Measurements from ENCODE around the gene LCLAT1. TPM values are rescaled to one million over a fixed set of nuclear protein-coding genes. Genes with fewer than 3 reads are reported as not detected.

The LCLAT1 gene
- total and polyA plus RNA-seq, 2 of the 4 experiments (the other 2 are of a cell fraction) = 7.5 to 11.5 TPM

- no CpG with 5 or more reads among the region's 5 CpGs for WGBS, 2 experiments (ENCODE audit: extremely low coverage in 2 of 2, insufficient read length in 1 of 2)
- no peaks in the 10 kb centered on the region for H3K79me1 ChIP-seq (ENCODE audit: low read depth in 1 of 2, low read length in 2 of 2)
- no peak overlapping the region for H3K56ac ChIP-seq (ENCODE audit: extremely low read depth, insufficient read depth, low read length)
- H2AK9ac ChIP-seq (replicated peaks; ENCODE audit: low read depth, low read length, poor library complexity) = no peak overlapping the region
- H2BK5ac ChIP-seq (ENCODE audit: low read depth, low read length, poor library complexity, severe bottlenecking) = no peak overlapping the region
- peak; percentile 13 for ATAC-seq (ENCODE audit: low read depth)
- CTCF ChIA-PET = no interaction called here
- POLR2A ChIA-PET (ENCODE audit: unreplicated experiment) = interaction anchor here (1.0 to 1.1 kb wide), 2 partner anchors 15 to 17 kb away, joined by 3 read pairs; no protein-coding TSS in a partner anchor
- H2AK5ac ChIP-seq (ENCODE audit: low read depth, low read length) = no peak overlapping the region
- peaks cover 21% of the 10 kb centered on the region for H3K9me1 ChIP-seq (ENCODE audit: insufficient read depth, low read length)
- peak overlapping the region; percentile 31; the same call in 1 of the 2 replicates for H3K18ac ChIP-seq (ENCODE audit: low read depth, low read length)
- TF ChIP-seq NFE2L2 (IDR thresholded peaks at IDR 0.05; ENCODE audit: low read depth, low read length) = no peak
- TF ChIP-seq FOS (IDR thresholded peaks at IDR 0.05; ENCODE audit: low read depth, low read length) = no peak
- no peak for TF ChIP-seq POLR2A (IDR thresholded peaks at IDR 0.05; ENCODE audit: low read depth, low read length)
- no peak for TF ChIP-seq CHD1 (IDR thresholded peaks at IDR 0.05; ENCODE audit: low read depth, low read length)
- TF ChIP-seq RCOR1 (IDR thresholded peaks at IDR 0.05; ENCODE audit: insufficient replicate concordance, low read length) = no peak
- no peak for TF ChIP-seq RAD21 (IDR thresholded peaks at IDR 0.05; ENCODE audit: low read length)
- no peak for TF ChIP-seq MAZ (IDR thresholded peaks at IDR 0.05; ENCODE audit: borderline replicate concordance, low read depth, low read length)
- TF ChIP-seq RFX5 (IDR thresholded peaks at IDR 0.05; ENCODE audit: low read depth, low read length) = no peak
- TF ChIP-seq CTCF (conservative IDR thresholded peaks at IDR 0.05; ENCODE audit: low read depth, low read length) = no peak
- TF ChIP-seq, protein P1, sequence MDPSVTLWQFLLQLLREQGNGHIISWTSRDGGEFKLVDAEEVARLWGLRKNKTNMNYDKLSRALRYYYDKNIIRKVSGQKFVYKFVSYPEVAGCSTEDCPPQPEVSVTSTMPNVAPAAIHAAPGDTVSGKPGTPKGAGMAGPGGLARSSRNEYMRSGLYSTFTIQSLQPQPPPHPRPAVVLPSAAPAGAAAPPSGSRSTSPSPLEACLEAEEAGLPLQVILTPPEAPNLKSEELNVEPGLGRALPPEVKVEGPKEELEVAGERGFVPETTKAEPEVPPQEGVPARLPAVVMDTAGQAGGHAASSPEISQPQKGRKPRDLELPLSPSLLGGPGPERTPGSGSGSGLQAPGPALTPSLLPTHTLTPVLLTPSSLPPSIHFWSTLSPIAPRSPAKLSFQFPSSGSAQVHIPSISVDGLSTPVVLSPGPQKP (IDR thresholded peaks at IDR 0.05; ENCODE audit: borderline replicate concordance, low read depth, low read length) = no peak
- TF ChIP-seq, protein P2, sequence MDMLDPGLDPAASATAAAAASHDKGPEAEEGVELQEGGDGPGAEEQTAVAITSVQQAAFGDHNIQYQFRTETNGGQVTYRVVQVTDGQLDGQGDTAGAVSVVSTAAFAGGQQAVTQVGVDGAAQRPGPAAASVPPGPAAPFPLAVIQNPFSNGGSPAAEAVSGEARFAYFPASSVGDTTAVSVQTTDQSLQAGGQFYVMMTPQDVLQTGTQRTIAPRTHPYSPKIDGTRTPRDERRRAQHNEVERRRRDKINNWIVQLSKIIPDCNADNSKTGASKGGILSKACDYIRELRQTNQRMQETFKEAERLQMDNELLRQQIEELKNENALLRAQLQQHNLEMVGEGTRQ (IDR thresholded peaks at IDR 0.05; ENCODE audit: low read depth, low read length) = no peak
- TF ChIP-seq CEBPB (IDR thresholded peaks at IDR 0.05; ENCODE audit: low read depth, low read length) = no peak
- no peak for TF ChIP-seq SMC3 (IDR thresholded peaks at IDR 0.05; ENCODE audit: low read depth, low read length)
- no peak for TF ChIP-seq MXI1 (IDR thresholded peaks at IDR 0.05; ENCODE audit: borderline replicate concordance, low read depth, low read length)
- TF ChIP-seq MAFK (IDR thresholded peaks at IDR 0.05; ENCODE audit: low read depth, low read length) = no peak
- no peak for TF ChIP-seq BHLHE40 (IDR thresholded peaks at IDR 0.05; ENCODE audit: low read depth, low read length)
- no peaks in the 10 kb centered on the region for H3K27me3 ChIP-seq (ENCODE audit: control insufficient read depth, insufficient read depth, low read length)
- H3K9me3 ChIP-seq (ENCODE audit: control insufficient read depth, insufficient read depth, low read length) = no peaks in the 10 kb centered on the region
- dilution Hi-C loops (cut with HindIII; ENCODE audit: low sequenced_read_pairs, unreplicated experiment) (no loop called here), intact Hi-C loops (cut with micrococcal nuclease) (no loop called here), in situ Hi-C loops (cut with MboI; ENCODE audit: low sequenced_read_pairs) (no loop called here)
- H2BK120ac ChIP-seq (ENCODE audit: low read depth, low read length) = peak overlapping the region; percentile 1; the same call in 1 of the 2 replicates
- peak overlapping the region; percentile 46; the same call in 1 of the 2 replicates for H4K91ac ChIP-seq (ENCODE audit: insufficient read depth, low read depth, low read length)
- H4K5ac ChIP-seq (ENCODE audit: low read depth, low read length) = peak overlapping the region; percentile 16; the same call in 1 of the 2 replicates
- H3K23ac ChIP-seq (ENCODE audit: low read depth, low read length) = peak overlapping the region; percentile 31; the same call in 1 of the 2 replicates
- no peaks in the 10 kb centered on the region for H3K36me3 ChIP-seq (ENCODE audit: control insufficient read depth, insufficient read depth, low read length)
- no peak for DNase-seq
- peak overlapping the region; percentile 31 for H3K4ac ChIP-seq (ENCODE audit: low read depth, low read length)
- peak overlapping the region in 1 of 2 experiments; percentile 17; a peak in 1 of 4 replicates for H4K8ac ChIP-seq (ENCODE audit: low read depth in 2 of 2, low read length in 2 of 2)
- H3K4me3 ChIP-seq (ENCODE audit: insufficient read depth, low read depth, low read length) = no peak overlapping the region
- no TSS peak for BruUV-seq (replicated peaks)
- peak overlapping the region; percentile 47; the same call in 1 of the 2 replicates for H2BK20ac ChIP-seq (ENCODE audit: low read depth, low read length)
- peaks cover 23% of the 10 kb centered on the region for H3K4me1 ChIP-seq (ENCODE audit: control insufficient read depth, insufficient read depth, low read length)
- H2AFZ ChIP-seq (replicated peaks; ENCODE audit: low read length, poor library complexity) = peak overlapping the region; percentile 25
- H3K14ac ChIP-seq (replicated peaks; ENCODE audit: low read depth, low read length) = no peak overlapping the region
- H2BK15ac ChIP-seq (ENCODE audit: low read depth, low read length) = no peak overlapping the region
- H4K20me1 ChIP-seq (ENCODE audit: insufficient read depth, low read length) = no peaks in the 10 kb centered on the region
- no peak overlapping the region for H3K9ac ChIP-seq (ENCODE audit: low read depth, low read length)
- H3K4me2 ChIP-seq (ENCODE audit: low read depth, low read length) = no peak overlapping the region
- H3K27ac ChIP-seq (ENCODE audit: insufficient read depth, low read length) = no peak overlapping the region
Observed at GRCh38 chr2:30649828-30650227, 202.8 kb downstream of the LCLAT1 start.
